ENCODE measurements around the gene EMP2. TPM values are rescaled to one million over a fixed set of nuclear protein-coding genes. Genes with fewer than 3 reads are reported as not detected.

EMP2 gene
- total RNA-seq, 8 experiments from 2014 or later: 0.50 to 17.9 (median 10.3) TPM

- in situ Hi-C loops (cut with MboI; ENCODE audit: low pct_unique_long_range_greater_than_20kb in 2 of 9, low sequenced_read_pairs in 9 of 9, unreplicated experiment in 9 of 9): loop anchor here in 1 of 9 experiments (25.0 kb wide), 1 partner anchor 235 kb away; no protein-coding TSS in a partner anchor
- ATAC-seq (replicated peaks in 6 of 8): no peak
- Histone ChIP-seq H3K27ac (no peak overlapping the region), H3K4me1 (replicated peaks in 1 of 2) (no peaks in the 10 kb centered on the region), H3K4me3 (no peak overlapping the region)
- 59 to 93% (median 83%) methylated on average over 3 to 9 of the region's 13 CpGs for WGBS, 10 experiments
These were observed 83.0 kb downstream of the EMP2 start for GRCh38 chr16:10497132-10498101.

- Histone ChIP-seq H3K4me1 (replicated peaks in 1 of 2) (no peaks in the 10 kb centered on the region), H3K27ac (no peak overlapping the region), H3K4me3 (no peak overlapping the region)
- WGBS, 10 experiments: 60 to 96% (median 80%) methylated on average over 1 to 6 of the region's 6 CpGs; no CpG with 5 or more reads in 2 of the 10 experiments
- no peak for ATAC-seq (replicated peaks in 6 of 8)
- in situ Hi-C loops (cut with MboI; ENCODE audit: low pct_unique_long_range_greater_than_20kb in 2 of 9, low sequenced_read_pairs in 9 of 9, unreplicated experiment in 9 of 9): loop anchor here in 1 of 9 experiments (25.0 kb wide), 1 partner anchor 233 kb away; no protein-coding TSS in a partner anchor
These were observed 85.4 kb downstream of the EMP2 start for GRCh38 chr16:10495031-10495345.

GRCh38 chr16:10494343-10495030 lies 85.9 kb downstream of the EMP2 start:
- no peak overlapping the region for H3K4me3 ChIP-seq
- 25 to 100% (median 64%) methylated on average over 1 to 5 of the region's 5 CpGs; no CpG with 5 or more reads in 1 of the 10 experiments for WGBS, 10 experiments
- no peak for ATAC-seq (replicated peaks in 6 of 8)
- H3K27ac ChIP-seq: no peak overlapping the region
- H3K4me1 ChIP-seq (replicated peaks in 1 of 2): no peaks in the 10 kb centered on the region
- in situ Hi-C loops (cut with MboI; ENCODE audit: low pct_unique_long_range_greater_than_20kb in 2 of 9, low sequenced_read_pairs in 9 of 9, unreplicated experiment in 9 of 9): loop anchor here in 1 of 9 experiments (25.0 kb wide), 1 partner anchor 232 kb away; no protein-coding TSS in a partner anchor

- in situ Hi-C loops (cut with MboI; ENCODE audit: low pct_unique_long_range_greater_than_20kb in 2 of 9, low sequenced_read_pairs in 9 of 9, unreplicated experiment in 9 of 9): loop anchor here in 1 of 9 experiments (25.0 kb wide), 1 partner anchor 231 kb away; no protein-coding TSS in a partner anchor
- ATAC-seq (replicated peaks in 6 of 8): no peak
- no peak overlapping the region for H3K4me3 ChIP-seq
- no peaks in the 10 kb centered on the region for H3K4me1 ChIP-seq (replicated peaks in 1 of 2)
- 65 to 100% (median 97%) methylated on average over 1 to 8 of the region's 8 CpGs; no CpG with 5 or more reads in 3 of the 10 experiments for WGBS, 10 experiments
- H3K27ac ChIP-seq: no peak overlapping the region
These were observed 87.1 kb downstream of the EMP2 start for GRCh38 chr16:10493276-10493675.

- H3K27ac ChIP-seq: no peak overlapping the region
- in situ Hi-C loops (cut with MboI; ENCODE audit: low pct_unique_long_range_greater_than_20kb in 2 of 9, low sequenced_read_pairs in 9 of 9, unreplicated experiment in 9 of 9): loop anchor here in 1 of 9 experiments (25.0 kb wide), 1 partner anchor 228 kb away; no protein-coding TSS in a partner anchor
- WGBS, 10 experiments: 0 to 83% (median 50%) methylated on average over 1 of the region's 1 CpG; no CpG with 5 or more reads in 3 of the 10 experiments
- H3K4me1 ChIP-seq (replicated peaks in 1 of 2): no peaks in the 10 kb centered on the region
- no peak overlapping the region for H3K4me3 ChIP-seq
- ATAC-seq (replicated peaks in 6 of 8): no peak
These were observed 90.3 kb downstream of the EMP2 start for GRCh38 chr16:10490141-10490540.

- Histone ChIP-seq H3K4me3 (no peak overlapping the region), H3K4me1 (replicated peaks in 1 of 2) (no peaks in the 10 kb centered on the region), H3K27ac (no peak overlapping the region)
- ATAC-seq (replicated peaks in 6 of 8): no peak
- WGBS, 10 experiments: 67 to 100% (median 92%) methylated on average over 1 to 11 of the region's 12 CpGs; no CpG with 5 or more reads in 2 of the 10 experiments
- in situ Hi-C loops (cut with MboI; ENCODE audit: low pct_unique_long_range_greater_than_20kb in 2 of 9, low sequenced_read_pairs in 9 of 9, unreplicated experiment in 9 of 9): loop anchor here in 1 of 9 experiments (25.0 kb wide), 1 partner anchor 224 kb away; no protein-coding TSS in a partner anchor
These were observed 94.6 kb downstream of the EMP2 start for GRCh38 chr16:10485698-10486382.

- in situ Hi-C loops (cut with MboI; ENCODE audit: low pct_unique_long_range_greater_than_20kb in 2 of 9, low sequenced_read_pairs in 9 of 9, unreplicated experiment in 9 of 9): loop anchor here in 1 of 9 experiments (25.0 kb wide), 1 partner anchor 223 kb away; no protein-coding TSS in a partner anchor
- H3K4me3 ChIP-seq: no peak overlapping the region
- no peak for ATAC-seq (replicated peaks in 6 of 8)
- 20 to 100% (median 90%) methylated on average over 1 to 3 of the region's 4 CpGs; no CpG with 5 or more reads in 3 of the 10 experiments for WGBS, 10 experiments
- H3K4me1 ChIP-seq (replicated peaks in 1 of 2): no peaks in the 10 kb centered on the region
- H3K27ac ChIP-seq: no peak overlapping the region
These were observed 95.2 kb downstream of the EMP2 start for GRCh38 chr16:10485159-10485558.

GRCh38 chr16:10480151-10480550 lies 100.2 kb downstream of the EMP2 start:
- WGBS, 10 experiments: 0 to 95% (median 63%) methylated on average over 1 to 2 of the region's 2 CpGs; no CpG with 5 or more reads in 1 of the 10 experiments

More at GRCh38 chr16:10480151-10480550, 100.2 kb downstream of the EMP2 start:
- in situ Hi-C loops (cut with MboI; ENCODE audit: low pct_unique_long_range_greater_than_20kb in 2 of 9, low sequenced_read_pairs in 9 of 9, unreplicated experiment in 9 of 9): loop anchor here in 1 of 9 experiments (25.0 kb wide), 1 partner anchor 218 kb away; no protein-coding TSS in a partner anchor
- no peaks in the 10 kb centered on the region for H3K4me1 ChIP-seq (replicated peaks in 1 of 2)
- no peak for ATAC-seq (replicated peaks in 6 of 8)
- no peak overlapping the region for H3K27ac ChIP-seq
- H3K4me3 ChIP-seq: no peak overlapping the region

Other genes with a start within 250 kb of the EMP2 start
- 10 to 100 TPM in 7 of 8 experiments, under 1 TPM in 1; 0.10 to 21.4 (median 16.4) TPM for gene ATF7IP2, start 194.5 kb downstream of the EMP2 start, total RNA-seq
- 1 to 10 TPM in 1 of 8 experiments, under 1 TPM in 3, not detected in 4; 0.22 to 1.1 (median 0.69) TPM for gene TEKT5, start 114.3 kb upstream of the EMP2 start, total RNA-seq
- 10 to 100 TPM; 14.9 to 42.4 (median 26.4) TPM for gene NUBP1, start 163.2 kb upstream of the EMP2 start, total RNA-seq
- 1 to 10 TPM in 6 of 8 experiments, under 1 TPM in 2; 0.15 to 5.5 (median 2.7) TPM for gene TVP23A, start 238.2 kb upstream of the EMP2 start, total RNA-seq